Measurements from ENCODE around the gene TNKS1BP1.

Gene TNKS1BP1

DNA sequence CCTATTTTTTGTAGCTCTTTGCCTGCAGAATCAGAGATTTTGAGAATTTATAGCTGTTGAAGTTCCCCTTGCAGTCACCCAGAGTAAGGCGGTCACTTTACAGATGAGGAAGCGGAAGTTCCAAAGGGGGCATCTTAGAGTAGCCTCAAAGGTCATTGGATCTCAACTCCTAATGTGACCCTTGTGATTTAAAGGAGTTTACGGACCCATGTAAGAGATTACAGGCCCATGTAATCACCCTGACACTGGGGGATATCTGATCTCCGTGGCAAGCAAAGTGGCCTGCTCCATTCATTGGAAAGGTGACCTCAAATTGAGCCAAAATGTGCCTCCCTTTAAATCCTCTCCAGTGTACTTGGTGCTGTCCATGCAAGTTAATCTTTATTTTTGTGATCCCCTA, 29.1 kb upstream of the TNKS1BP1 start:
- H3K4me3 ChIP-seq (ENCODE audit: low read depth, low read length, poor library complexity, severe bottlenecking), result no peak overlapping the region
- no peaks in the 10 kb centered on the region for H3K4me1 ChIP-seq (ENCODE audit: insufficient read depth, low read length, severe bottlenecking)
- no peak overlapping the region for H3K4me2 ChIP-seq (ENCODE audit: low read length)
- H3K27ac ChIP-seq (ENCODE audit: low read depth, low read length, poor library complexity, severe bottlenecking), result no peak overlapping the region
- H3K9me2 ChIP-seq (ENCODE audit: low read depth, low read length), result no peaks in the 10 kb centered on the region
- H3F3A ChIP-seq (ENCODE audit: insufficient read depth, low read length), result no peaks in the 10 kb centered on the region
- no peaks in the 10 kb centered on the region for H3K36me3 ChIP-seq (ENCODE audit: insufficient read depth, low read length)
- no peak overlapping the region for H2AFZ ChIP-seq (ENCODE audit: low read length)
- no peaks in the 10 kb centered on the region for H4K20me1 ChIP-seq (ENCODE audit: insufficient read depth, low read length)
- H3K9ac ChIP-seq (ENCODE audit: low read length), result no peak overlapping the region
- peaks cover 5% of the 10 kb centered on the region; the same call in 1 of the 2 replicates for H3K9me3 ChIP-seq (ENCODE audit: low read length)
- TF ChIP-seq EZH2 (IDR thresholded peaks at IDR 0.05; ENCODE audit: borderline replicate concordance, low read length), result no peak
- TF ChIP-seq, protein P1, sequence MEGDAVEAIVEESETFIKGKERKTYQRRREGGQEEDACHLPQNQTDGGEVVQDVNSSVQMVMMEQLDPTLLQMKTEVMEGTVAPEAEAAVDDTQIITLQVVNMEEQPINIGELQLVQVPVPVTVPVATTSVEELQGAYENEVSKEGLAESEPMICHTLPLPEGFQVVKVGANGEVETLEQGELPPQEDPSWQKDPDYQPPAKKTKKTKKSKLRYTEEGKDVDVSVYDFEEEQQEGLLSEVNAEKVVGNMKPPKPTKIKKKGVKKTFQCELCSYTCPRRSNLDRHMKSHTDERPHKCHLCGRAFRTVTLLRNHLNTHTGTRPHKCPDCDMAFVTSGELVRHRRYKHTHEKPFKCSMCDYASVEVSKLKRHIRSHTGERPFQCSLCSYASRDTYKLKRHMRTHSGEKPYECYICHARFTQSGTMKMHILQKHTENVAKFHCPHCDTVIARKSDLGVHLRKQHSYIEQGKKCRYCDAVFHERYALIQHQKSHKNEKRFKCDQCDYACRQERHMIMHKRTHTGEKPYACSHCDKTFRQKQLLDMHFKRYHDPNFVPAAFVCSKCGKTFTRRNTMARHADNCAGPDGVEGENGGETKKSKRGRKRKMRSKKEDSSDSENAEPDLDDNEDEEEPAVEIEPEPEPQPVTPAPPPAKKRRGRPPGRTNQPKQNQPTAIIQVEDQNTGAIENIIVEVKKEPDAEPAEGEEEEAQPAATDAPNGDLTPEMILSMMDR (IDR thresholded peaks at IDR 0.05; ENCODE audit: low read length), result no peak
- H3K27me3 ChIP-seq (ENCODE audit: insufficient read depth, low read length), result no peaks in the 10 kb centered on the region; the same call in 1 of the 2 replicates
- no peaks in the 10 kb centered on the region for H3K79me2 ChIP-seq (ENCODE audit: insufficient read depth, low read length)

DNA sequence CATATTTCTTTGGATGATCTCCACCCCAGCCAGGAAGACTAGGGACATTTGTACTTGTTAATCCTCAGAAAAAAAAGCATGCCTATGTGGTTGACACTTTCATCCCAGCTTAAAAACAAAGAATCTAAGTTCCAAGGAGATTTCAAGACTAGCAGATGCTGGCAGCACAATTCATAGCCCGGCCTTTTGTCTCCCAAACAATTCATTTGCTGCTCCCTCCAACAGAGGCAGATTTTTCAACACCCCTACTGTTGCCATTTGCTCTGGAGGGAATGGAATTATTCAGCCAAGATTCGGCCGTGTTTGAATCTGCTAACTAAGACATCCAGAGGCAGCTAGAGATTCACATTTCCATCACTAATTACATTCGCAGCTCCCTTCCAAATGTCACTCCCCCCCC, 28.7 kb upstream of the TNKS1BP1 start:
- H3K9me3 ChIP-seq (ENCODE audit: low read length), result peaks cover 5% of the 10 kb centered on the region; the same call in 1 of the 2 replicates
- no peak overlapping the region for H2AFZ ChIP-seq (ENCODE audit: low read length)
- H3K79me2 ChIP-seq (ENCODE audit: insufficient read depth, low read length), result no peaks in the 10 kb centered on the region
- H3K27me3 ChIP-seq (ENCODE audit: insufficient read depth, low read length), result no peaks in the 10 kb centered on the region; the same call in 1 of the 2 replicates
- H4K20me1 ChIP-seq (ENCODE audit: insufficient read depth, low read length), result no peaks in the 10 kb centered on the region
- H3K36me3 ChIP-seq (ENCODE audit: insufficient read depth, low read length), result no peaks in the 10 kb centered on the region
- no peak overlapping the region for H3K4me3 ChIP-seq (ENCODE audit: low read depth, low read length, poor library complexity, severe bottlenecking)
- TF ChIP-seq EZH2 (IDR thresholded peaks at IDR 0.05; ENCODE audit: borderline replicate concordance, low read length), result no peak
- TF ChIP-seq, protein P1 (IDR thresholded peaks at IDR 0.05; ENCODE audit: low read length), result no peak
- no peaks in the 10 kb centered on the region for H3K9me2 ChIP-seq (ENCODE audit: low read depth, low read length)
- H3K4me1 ChIP-seq (ENCODE audit: insufficient read depth, low read length, severe bottlenecking), result no peaks in the 10 kb centered on the region
- no peak overlapping the region for H3K27ac ChIP-seq (ENCODE audit: low read depth, low read length, poor library complexity, severe bottlenecking)
- no peaks in the 10 kb centered on the region for H3F3A ChIP-seq (ENCODE audit: insufficient read depth, low read length)
- no peak overlapping the region for H3K4me2 ChIP-seq (ENCODE audit: low read length)
- no peak overlapping the region for H3K9ac ChIP-seq (ENCODE audit: low read length)

DNA sequence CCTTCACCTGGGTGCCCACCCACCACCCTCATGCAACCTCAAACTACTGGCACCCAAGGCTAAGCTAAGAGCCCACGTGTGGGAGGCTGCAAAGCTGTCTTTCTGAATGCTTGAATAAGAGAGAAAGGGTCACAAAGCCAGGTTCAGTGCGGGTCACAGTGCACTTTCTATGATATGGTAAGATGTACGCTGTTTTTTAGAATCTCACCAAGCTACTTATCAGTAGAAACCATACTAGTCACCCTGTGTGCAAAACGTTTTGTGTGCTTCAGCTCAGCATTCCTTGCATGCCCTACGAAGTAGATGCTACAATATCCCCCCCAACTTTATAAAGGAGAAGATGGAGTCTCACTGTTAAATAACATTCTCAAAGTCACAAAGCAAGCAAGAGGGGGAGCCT, 28.3 kb upstream of the TNKS1BP1 start:
- no peaks in the 10 kb centered on the region for H3K36me3 ChIP-seq (ENCODE audit: insufficient read depth, low read length)
- no peaks in the 10 kb centered on the region for H3K79me2 ChIP-seq (ENCODE audit: insufficient read depth, low read length)
- no peaks in the 10 kb centered on the region for H4K20me1 ChIP-seq (ENCODE audit: insufficient read depth, low read length)
- H3K9me2 ChIP-seq (ENCODE audit: low read depth, low read length), result no peaks in the 10 kb centered on the region
- TF ChIP-seq, protein P1 (IDR thresholded peaks at IDR 0.05; ENCODE audit: low read length), result no peak
- TF ChIP-seq EZH2 (IDR thresholded peaks at IDR 0.05; ENCODE audit: borderline replicate concordance, low read length), result no peak
- H3K27ac ChIP-seq (ENCODE audit: low read depth, low read length, poor library complexity, severe bottlenecking), result no peak overlapping the region
- H3K4me2 ChIP-seq (ENCODE audit: low read length), result no peak overlapping the region
- H3K9ac ChIP-seq (ENCODE audit: low read length), result no peak overlapping the region
- H3F3A ChIP-seq (ENCODE audit: insufficient read depth, low read length), result no peaks in the 10 kb centered on the region
- peaks cover 5% of the 10 kb centered on the region; the same call in 1 of the 2 replicates for H3K9me3 ChIP-seq (ENCODE audit: low read length)
- no peak overlapping the region for H3K4me3 ChIP-seq (ENCODE audit: low read depth, low read length, poor library complexity, severe bottlenecking)
- H3K4me1 ChIP-seq (ENCODE audit: insufficient read depth, low read length, severe bottlenecking), result no peaks in the 10 kb centered on the region
- H2AFZ ChIP-seq (ENCODE audit: low read length), result no peak overlapping the region
- H3K27me3 ChIP-seq (ENCODE audit: insufficient read depth, low read length), result no peaks in the 10 kb centered on the region; the same call in 1 of the 2 replicates

All from OCI-LY1 (cell line).